ENCODE data around the gene SCUBE2. TPM values are rescaled to one million over a fixed set of nuclear protein-coding genes. Genes with fewer than 3 reads are reported as not detected.

Gene SCUBE2
- total and polyA plus RNA-seq, 7 donors: 2.3 to 22.9 (median 7.5) TPM

DNA sequence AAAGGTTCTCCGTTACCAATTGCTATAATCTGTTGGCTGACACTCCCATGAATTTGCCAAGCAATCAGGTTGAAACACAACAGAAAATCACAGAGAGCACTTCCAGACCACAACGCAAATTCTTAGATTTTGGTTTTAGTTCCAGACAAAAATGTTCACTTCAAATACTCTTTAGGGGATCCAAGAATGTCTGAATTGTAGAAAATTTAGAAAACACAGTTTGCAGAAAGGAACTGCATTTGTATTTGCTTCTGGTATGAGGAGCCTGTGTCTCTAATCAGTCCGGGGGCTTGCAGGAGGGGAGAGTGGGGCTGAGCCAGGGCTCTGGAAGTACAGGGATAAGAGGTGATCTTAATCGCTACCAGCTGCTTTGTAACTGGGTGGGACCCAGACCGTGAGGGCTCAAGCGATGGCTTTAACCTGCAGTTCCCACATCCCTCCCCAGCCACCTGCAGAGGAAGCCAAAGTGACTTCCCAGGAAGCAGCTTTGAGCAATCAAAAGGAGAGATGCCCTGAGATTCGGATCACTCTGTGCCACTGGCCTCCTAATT lies 18.7 kb downstream of the SCUBE2 start:
- WGBS, 2 donors: 73 to 78% methylated on average over 7 of the region's 7 CpGs
- TF ChIP-seq POLR2AphosphoS5 (IDR thresholded peaks at IDR 0.05) (no peak), EP300 (IDR thresholded peaks at IDR 0.05) (no peak)
- TF ChIP-seq, protein P1, sequence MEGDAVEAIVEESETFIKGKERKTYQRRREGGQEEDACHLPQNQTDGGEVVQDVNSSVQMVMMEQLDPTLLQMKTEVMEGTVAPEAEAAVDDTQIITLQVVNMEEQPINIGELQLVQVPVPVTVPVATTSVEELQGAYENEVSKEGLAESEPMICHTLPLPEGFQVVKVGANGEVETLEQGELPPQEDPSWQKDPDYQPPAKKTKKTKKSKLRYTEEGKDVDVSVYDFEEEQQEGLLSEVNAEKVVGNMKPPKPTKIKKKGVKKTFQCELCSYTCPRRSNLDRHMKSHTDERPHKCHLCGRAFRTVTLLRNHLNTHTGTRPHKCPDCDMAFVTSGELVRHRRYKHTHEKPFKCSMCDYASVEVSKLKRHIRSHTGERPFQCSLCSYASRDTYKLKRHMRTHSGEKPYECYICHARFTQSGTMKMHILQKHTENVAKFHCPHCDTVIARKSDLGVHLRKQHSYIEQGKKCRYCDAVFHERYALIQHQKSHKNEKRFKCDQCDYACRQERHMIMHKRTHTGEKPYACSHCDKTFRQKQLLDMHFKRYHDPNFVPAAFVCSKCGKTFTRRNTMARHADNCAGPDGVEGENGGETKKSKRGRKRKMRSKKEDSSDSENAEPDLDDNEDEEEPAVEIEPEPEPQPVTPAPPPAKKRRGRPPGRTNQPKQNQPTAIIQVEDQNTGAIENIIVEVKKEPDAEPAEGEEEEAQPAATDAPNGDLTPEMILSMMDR (IDR thresholded peaks at IDR 0.05): no peak
- intact Hi-C loops (cut with DNase I): no loop called here
- no peaks in the 10 kb centered on the region for H3K9me3 ChIP-seq
- H3K4me1 ChIP-seq: peaks cover 0 to 25% (median 21%) of the 10 kb centered on the region in 4 donors
- no peak overlapping the region for H3K27ac ChIP-seq
- H3K27me3 ChIP-seq: no peaks in the 10 kb centered on the region
- DNase-seq: no peak
- H3K4me3 ChIP-seq: no peak overlapping the region
- no peaks in the 10 kb centered on the region for H3K36me3 ChIP-seq

DNA sequence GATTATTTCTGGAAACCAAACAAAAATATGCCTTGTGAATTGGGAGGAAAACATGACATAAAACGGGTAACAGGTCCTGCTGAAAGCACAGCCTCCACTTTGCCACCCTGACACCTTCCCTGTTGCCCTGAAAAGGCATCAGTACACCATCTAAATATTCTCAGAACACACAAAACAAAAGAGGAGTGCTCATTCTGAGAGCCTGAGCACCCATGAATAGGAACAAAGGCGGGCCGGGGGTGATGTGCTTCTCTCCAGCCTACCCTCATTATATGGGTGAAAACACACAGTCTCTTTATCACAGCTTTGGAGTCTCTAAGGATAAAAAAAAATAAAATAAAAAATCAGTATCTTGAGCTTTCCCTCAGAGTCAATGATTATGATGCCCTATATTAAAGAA lies 19.7 kb downstream of the SCUBE2 start:
- Histone ChIP-seq H3K4me1 (peaks cover 0 to 17% (median 13%) of the 10 kb centered on the region in 4 donors), H3K9me3 (no peaks in the 10 kb centered on the region), H3K4me3 (no peak overlapping the region), H3K27ac (no peak overlapping the region), H3K27me3 (no peaks in the 10 kb centered on the region), H3K36me3 (no peaks in the 10 kb centered on the region)
- DNase-seq: no peak
- WGBS, 2 donors: 85 to 88% methylated on average over 3 of the region's 3 CpGs
- intact Hi-C loops (cut with DNase I): no loop called here
- TF ChIP-seq POLR2AphosphoS5 (IDR thresholded peaks at IDR 0.05): no peak
- no peak for TF ChIP-seq POLR2A (IDR thresholded peaks at IDR 0.05)
- TF ChIP-seq, protein P1 (IDR thresholded peaks at IDR 0.05): no peak
- TF ChIP-seq EP300 (IDR thresholded peaks at IDR 0.05): no peak

DNA sequence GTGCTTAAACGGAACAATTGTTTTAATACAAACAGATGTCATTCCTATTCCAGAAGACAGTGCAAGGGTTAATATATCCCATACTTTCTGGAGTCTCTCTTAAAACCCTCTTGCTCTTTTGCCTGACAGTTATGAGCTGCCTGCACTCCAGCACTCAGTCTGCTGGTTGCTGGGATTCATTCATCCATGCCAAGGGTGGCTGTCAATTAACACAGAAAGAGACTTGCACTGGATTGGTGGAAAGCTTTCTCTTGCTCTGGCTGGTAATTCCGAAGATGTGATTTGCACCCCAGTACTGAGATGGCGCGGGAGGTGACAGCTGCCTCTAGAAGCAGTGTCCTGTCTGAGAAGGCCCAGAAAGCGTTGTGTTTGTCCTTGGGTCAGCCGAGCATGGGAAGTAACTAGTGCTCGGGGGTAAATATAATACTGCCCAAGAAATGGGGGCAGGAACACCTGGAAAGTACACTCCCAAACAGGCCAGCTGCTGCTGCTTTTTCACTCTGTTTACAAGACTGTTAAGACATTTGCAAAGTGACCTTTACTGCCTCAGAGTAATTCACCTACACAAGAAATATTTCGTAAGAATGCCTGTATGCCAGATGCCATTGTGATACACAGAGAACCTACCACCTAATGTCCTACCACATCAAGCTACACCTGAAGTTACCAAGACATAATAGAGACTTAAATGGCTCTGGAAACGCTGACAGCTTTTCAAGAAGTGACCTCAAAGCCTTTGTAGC lies 20.5 kb downstream of the SCUBE2 start:
- Histone ChIP-seq H3K4me1 (peaks cover 0 to 17% (median 15%) of the 10 kb centered on the region in 4 donors), H3K27ac (no peak overlapping the region), H3K9me3 (no peaks in the 10 kb centered on the region), H3K4me3 (no peak overlapping the region), H3K36me3 (no peaks in the 10 kb centered on the region), H3K27me3 (no peaks in the 10 kb centered on the region)
- intact Hi-C loops (cut with DNase I): no loop called here
- WGBS, 2 donors: 27 to 73% methylated on average over 9 of the region's 9 CpGs
- no peak for TF ChIP-seq POLR2A (IDR thresholded peaks at IDR 0.05)
- DNase-seq: no peak

DNA sequence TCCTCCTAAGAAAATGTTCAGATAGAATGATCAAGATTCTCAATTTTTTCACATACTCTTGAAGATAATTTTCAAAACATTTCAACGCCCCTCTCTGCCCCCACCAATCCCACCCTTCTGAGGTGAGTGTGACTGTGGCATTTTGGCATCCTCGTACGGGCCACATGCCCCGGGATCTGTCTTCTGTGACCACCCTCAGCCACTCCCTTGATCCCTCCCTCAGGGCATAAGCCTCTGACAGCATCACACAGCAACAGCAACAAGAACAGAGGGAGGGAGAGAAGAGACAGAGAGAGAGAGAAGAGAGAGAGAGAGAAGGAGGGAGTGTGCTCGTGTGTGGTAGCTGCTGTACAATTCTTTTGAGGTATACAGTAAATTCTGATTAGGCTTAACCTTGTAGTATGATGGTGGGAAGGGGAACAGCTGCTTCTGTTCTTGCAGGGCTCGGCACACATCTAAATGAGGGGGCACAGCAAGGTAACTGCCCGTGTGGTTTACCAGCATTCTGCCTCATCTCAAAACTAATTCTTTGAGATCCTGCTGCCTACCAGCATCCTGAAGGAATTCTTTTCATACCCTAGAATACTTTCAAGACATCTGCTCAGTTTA lies 21.4 kb downstream of the SCUBE2 start:
- WGBS, 2 donors: 85 to 89% methylated on average over 7 of the region's 7 CpGs
- intact Hi-C loops (cut with DNase I): no loop called here
- TF ChIP-seq, protein P1 (IDR thresholded peaks at IDR 0.05): no peak
- no peak for TF ChIP-seq POLR2AphosphoS5 (IDR thresholded peaks at IDR 0.05)

DNA sequence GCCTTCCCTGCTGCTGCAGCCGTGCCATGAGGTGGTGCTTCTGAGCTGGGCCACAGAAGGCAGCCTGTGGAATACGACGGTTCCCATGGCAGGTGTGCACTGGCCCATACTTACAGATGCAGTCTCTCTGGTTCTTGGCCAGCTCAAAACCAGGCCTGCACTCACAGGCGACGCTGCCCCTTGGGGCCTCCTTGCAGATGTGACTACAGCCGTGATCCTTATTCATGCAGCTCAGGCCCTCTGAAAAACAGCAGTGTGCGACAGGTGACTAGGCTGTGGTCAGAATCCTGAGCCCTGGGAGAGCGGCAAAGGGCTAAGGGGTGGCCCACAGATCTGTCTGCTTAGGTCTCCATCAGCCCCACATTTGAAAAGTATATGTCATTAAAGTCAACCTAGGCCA lies 22.1 kb downstream of the SCUBE2 start:
- 91 to 96% methylated on average over 8 of the region's 8 CpGs for WGBS, 2 donors
- peaks cover 0 to 20% (median 15%) of the 10 kb centered on the region in 4 donors for H3K4me1 ChIP-seq
- intact Hi-C loops (cut with DNase I): no loop called here
- no peaks in the 10 kb centered on the region for H3K27me3 ChIP-seq
- no peak overlapping the region for H3K27ac ChIP-seq
- TF ChIP-seq, protein P1 (IDR thresholded peaks at IDR 0.05): no peak
- no peak for TF ChIP-seq EP300 (IDR thresholded peaks at IDR 0.05)
- DNase-seq: no peak
- no peaks in the 10 kb centered on the region for H3K9me3 ChIP-seq
- H3K36me3 ChIP-seq: no peaks in the 10 kb centered on the region
- no peak overlapping the region for H3K4me3 ChIP-seq

More for the DNA sequence above, 21.4 kb downstream of the SCUBE2 start:
- no peak for DNase-seq
- H3K4me1 ChIP-seq: peaks cover 0 to 20% (median 15%) of the 10 kb centered on the region in 4 donors
- H3K36me3 ChIP-seq: no peaks in the 10 kb centered on the region
- no peak overlapping the region for H3K27ac ChIP-seq
- H3K4me3 ChIP-seq: no peak overlapping the region
- H3K9me3 ChIP-seq: no peaks in the 10 kb centered on the region
- no peaks in the 10 kb centered on the region for H3K27me3 ChIP-seq

Measured in sigmoid colon (tissue), 7 donors.